Esophagus muscularis mucosa (tissue), 3 donors: ENCODE data around the gene MAPKAP1.

Source experiments
- POLR2A ChIP-seq: fragments of 450-650 bp; IDR thresholded peaks from one replicate; pipeline ENCODE4 v1.6.1; 2017; ENCODE audit warnings: antibody characterized with exemption, moderate library complexity, mild to moderate bottlenecking, low read depth
- TF ChIP-seq, protein P1 (sequence below), 3 experiments: fragments of 200-600 bp in 2 of 3; fragments of 450-650 bp in 1 of 3; sonication (generic) in 2 of 3; IDR thresholded peaks; one replicate each; pipeline ENCODE4 v1.5.1; 2017 to 2019; ENCODE audit warnings: antibody characterized with exemption in 3 of 3, mild to moderate bottlenecking in 2 of 3, moderate library complexity in 1 of 3

DNA sequence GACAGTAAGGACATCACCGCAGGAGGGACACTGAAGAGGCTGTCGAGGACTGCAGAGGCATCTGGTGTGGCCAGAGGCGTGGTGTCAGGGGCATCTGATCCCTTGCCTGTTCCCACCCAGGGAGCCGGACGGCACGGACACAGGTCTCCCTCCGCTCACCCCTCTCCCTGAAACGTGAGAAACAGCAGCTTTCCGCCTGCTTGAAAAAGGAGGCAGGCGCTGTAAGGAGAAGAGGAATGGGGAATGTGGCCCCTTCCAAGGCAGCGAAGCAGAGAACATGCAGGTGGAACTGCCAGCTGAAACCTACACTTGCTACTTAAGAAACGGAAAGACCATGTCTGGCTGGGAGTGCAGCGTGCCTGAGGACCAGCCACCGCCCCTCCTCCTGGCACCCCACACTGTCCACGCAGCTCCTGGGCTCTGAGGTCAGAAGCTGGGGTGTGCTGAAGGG is 269.2 kb downstream of the MAPKAP1 start:
- no peak for TF ChIP-seq POLR2A
- TF ChIP-seq, protein P1, sequence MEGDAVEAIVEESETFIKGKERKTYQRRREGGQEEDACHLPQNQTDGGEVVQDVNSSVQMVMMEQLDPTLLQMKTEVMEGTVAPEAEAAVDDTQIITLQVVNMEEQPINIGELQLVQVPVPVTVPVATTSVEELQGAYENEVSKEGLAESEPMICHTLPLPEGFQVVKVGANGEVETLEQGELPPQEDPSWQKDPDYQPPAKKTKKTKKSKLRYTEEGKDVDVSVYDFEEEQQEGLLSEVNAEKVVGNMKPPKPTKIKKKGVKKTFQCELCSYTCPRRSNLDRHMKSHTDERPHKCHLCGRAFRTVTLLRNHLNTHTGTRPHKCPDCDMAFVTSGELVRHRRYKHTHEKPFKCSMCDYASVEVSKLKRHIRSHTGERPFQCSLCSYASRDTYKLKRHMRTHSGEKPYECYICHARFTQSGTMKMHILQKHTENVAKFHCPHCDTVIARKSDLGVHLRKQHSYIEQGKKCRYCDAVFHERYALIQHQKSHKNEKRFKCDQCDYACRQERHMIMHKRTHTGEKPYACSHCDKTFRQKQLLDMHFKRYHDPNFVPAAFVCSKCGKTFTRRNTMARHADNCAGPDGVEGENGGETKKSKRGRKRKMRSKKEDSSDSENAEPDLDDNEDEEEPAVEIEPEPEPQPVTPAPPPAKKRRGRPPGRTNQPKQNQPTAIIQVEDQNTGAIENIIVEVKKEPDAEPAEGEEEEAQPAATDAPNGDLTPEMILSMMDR (IDR thresholded peaks at IDR 0.05), result no peak
